B cell (primary cell): ENCODE results near the gene AMFR. TPM values are rescaled to one million over a fixed set of nuclear protein-coding genes. Genes with fewer than 3 reads are reported as not detected.

ENCODE experiments used
- ATAC-seq: fragments of 200-7000 bp; cut with Tn5 transposase; one replicate; pipeline ENCODE4 v1.10.0; 2021; ENCODE audit warnings: low read depth, mild to moderate bottlenecking, moderate number of reproducible peaks, moderate library complexity
- CTCF ChIA-PET: fragments of 350-600 bp; sonication (Branson Sonifier 250); formaldehyde crosslinking; loops from one replicate; lab custom pipeline; 2021; ENCODE audit warnings: antibody characterized with exemption, inconsistent platforms; lab: Charles Lee
- POLR2A ChIA-PET: fragments of 350-600 bp; sonication (Branson Sonifier 250); formaldehyde crosslinking; loops from one replicate; lab custom pipeline; 2021; ENCODE audit warnings: antibody characterized with exemption; lab: Charles Lee
- DNase-seq: peaks from one replicate; pipeline ENCODE4 v3.0.0; 2013
- H2AFZ ChIP-seq: 2 replicates; pipeline ENCODE4 v1.6.1; 2012; ENCODE audit warnings: mild to moderate bottlenecking, low read depth, low read length; ENCODE audit not compliant: insufficient read depth, poor library complexity, severe bottlenecking
- H3K27ac ChIP-seq, 2 donors: 1 replicate in 1 of 2; 2 replicates in 1 of 2; pipeline ENCODE4 v1.5.1; 2012 to 2013; ENCODE audit warnings: low read length in 2 of 2, mild to moderate bottlenecking in 2 of 2, moderate library complexity in 1 of 2
- H3K27me3 ChIP-seq, 4 experiments: fragments of 200-600 bp in 1 of 4; sonication (generic) in 1 of 4; replicated peaks in 1 of 4; 1 replicate in 2 of 4; 2 replicates in 2 of 4; pipeline versions ENCODE4 v1.6.1 to v1.7.0; 2013 to 2016; ENCODE audit warnings: low read length in 3 of 4, mild to moderate bottlenecking in 2 of 4, mixed read lengths in 1 of 4, moderate library complexity in 1 of 4; ENCODE audit not compliant: insufficient read depth in 4 of 4, control insufficient read depth in 3 of 4; ENCODE audit errors: control extremely low read depth in 1 of 4
- H3K36me3 ChIP-seq, 2 experiments: replicated peaks in 1 of 2; 1 replicate in 1 of 2; 2 replicates in 1 of 2; pipeline versions ENCODE4 v1.6.1 to v1.7.1; 2013; ENCODE audit warnings: low read length in 1 of 2; ENCODE audit not compliant: insufficient read depth in 2 of 2, control insufficient read depth in 1 of 2; ENCODE audit errors: control extremely low read depth in 1 of 2, extremely low read depth in 1 of 2
- H3K4me1 ChIP-seq, 2 donors: fragments of 200-600 bp in 1 of 2; sonication (generic) in 1 of 2; 1 replicate in 1 of 2; 2 replicates in 1 of 2; pipeline versions ENCODE4 v1.5.1 to v1.6.1; 2013 to 2017; ENCODE audit warnings: low read length in 2 of 2; ENCODE audit not compliant: control insufficient read depth in 2 of 2, insufficient read depth in 2 of 2
- H3K4me2 ChIP-seq: replicated peaks from 2 replicates; pipeline ENCODE3; 2012; ENCODE audit warnings: mild to moderate bottlenecking, low read depth, low read length; ENCODE audit not compliant: poor library complexity, severe bottlenecking
- H3K4me3 ChIP-seq, 5 experiments: fragments of 200-600 bp in 1 of 5; sonication (generic) in 1 of 5; 1 replicate in 3 of 5; 2 replicates in 2 of 5; pipeline versions ENCODE4 v1.5.1 to v1.7.0; 2011 to 2016; ENCODE audit warnings: low read length in 4 of 5, mild to moderate bottlenecking in 4 of 5, low read depth in 2 of 5, control low read depth in 1 of 5, moderate library complexity in 1 of 5; ENCODE audit not compliant: insufficient read depth in 1 of 5; ENCODE audit errors: control extremely low read depth in 1 of 5, extremely low read depth in 1 of 5
- H3K79me2 ChIP-seq: fragments of 200-600 bp; sonication (generic); one replicate; pipeline ENCODE4 v1.6.0; 2016; ENCODE audit warnings: low read length; ENCODE audit not compliant: control insufficient read depth, insufficient read depth
- H3K9ac ChIP-seq: fragments of 200-600 bp; sonication (generic); 2 replicates; pipeline ENCODE4 v1.6.1; 2017; ENCODE audit warnings: mild to moderate bottlenecking, low read length, moderate library complexity
- H3K9me3 ChIP-seq, 3 donors: one replicate each; pipeline versions ENCODE4 v1.6.1 to v1.7.1; 2013; ENCODE audit warnings: low read length in 2 of 3; ENCODE audit not compliant: control insufficient read depth in 2 of 3, insufficient read depth in 1 of 3; ENCODE audit errors: control extremely low read depth in 1 of 3
- H4K20me1 ChIP-seq: 2 replicates; pipeline ENCODE4 v1.6.0; 2012; ENCODE audit warnings: mild to moderate bottlenecking, low read length; ENCODE audit not compliant: insufficient read depth, control insufficient read depth, poor library complexity, severe bottlenecking
- H3K27ac Mint-ChIP-seq: one replicate; pipeline ENCODE4 v1.8.0; 2021; ENCODE audit warnings: mixed read lengths
- H3K27me3 Mint-ChIP-seq: one replicate; pipeline ENCODE4 v1.8.0; 2021; ENCODE audit warnings: mixed read lengths
- H3K4me1 Mint-ChIP-seq: one replicate; pipeline ENCODE4 v1.8.0; 2021; ENCODE audit warnings: mixed read lengths
- H3K4me3 Mint-ChIP-seq: one replicate; pipeline ENCODE4 v1.8.0; 2021; ENCODE audit warnings: mixed read lengths
- H3K9me3 Mint-ChIP-seq: one replicate; pipeline ENCODE4 v1.8.0; 2022; ENCODE audit warnings: mixed read lengths; ENCODE audit not compliant: insufficient read depth
- CTCF ChIP-seq: fragments of 200-600 bp; IDR thresholded peaks from one replicate; pipeline ENCODE4 v1.8.0; 2022; ENCODE audit warnings: antibody characterized with exemption, mild to moderate bottlenecking
- EZH2 ChIP-seq: IDR thresholded peaks from 2 replicates; pipeline ENCODE4 v1.6.1; 2012; ENCODE audit warnings: borderline replicate concordance, low read depth, mild to moderate bottlenecking, moderate library complexity, low read length; ENCODE audit not compliant: insufficient read depth, poor library complexity, severe bottlenecking
- WGBS: methylation state at CpG from one replicate; pipeline ENCODE4 v1.1.5; 2013; ENCODE audit warnings: missing lambda C conversion rate; ENCODE audit not compliant: insufficient coverage; 5-methylcytosine and 5-hydroxymethylcytosine counted together
- intact Hi-C: fragments of 100-400 bp; cut with micrococcal nuclease; formaldehyde crosslinking; loops from one replicate; pipeline ENCODE4 v1.10.0; 2022
- polyA plus RNA-seq: library from polyadenylated mRNA; depleted of rRNA; stranded (reverse); fragments of >200 nt; gene quantifications from 2 replicates; pipeline ENCODE4 v1.2.3, GENCODE V29; 2012
- total RNA-seq, 2 donors: library from RNA; stranded (reverse); fragments of 120-200 nt in 1 of 2; gene quantifications; 1 replicate in 1 of 2; 2 replicates in 1 of 2; pipeline versions ENCODE4 v1.2.3 to v1.2.4, GENCODE V29; 2013 to 2022

The AMFR gene
- total and polyA plus RNA-seq, 2 donors (not counting 1 experiment from before 2014, with no cell fraction given): 118 to 225 TPM

GRCh38 chr16:56330476-56330875 lies 94.9 kb downstream of the AMFR start:
- Histone ChIP-seq H3K9ac (no peak overlapping the region), H3K9me3 (no peaks in the 10 kb centered on the region), H3K36me3 (no peaks in the 10 kb centered on the region), H3K79me2 (no peaks in the 10 kb centered on the region), H2AFZ (no peak overlapping the region), H4K20me1 (no peaks in the 10 kb centered on the region), H3K27ac (no peak overlapping the region), H3K4me1 (no peaks in the 10 kb centered on the region), H3K4me3 (no peak overlapping the region), H3K27me3 (no peaks in the 10 kb centered on the region), H3K4me2 (no peak overlapping the region)
- intact Hi-C loops: no loop called here
- no peaks in the 10 kb centered on the region for H3K27me3 Mint-ChIP-seq
- H3K27ac Mint-ChIP-seq: no peak overlapping the region
- DNase-seq (no peak), ATAC-seq (no peak)
- CTCF ChIA-PET: interaction anchor here (2.2 kb wide), 1 partner anchor 12 kb away, joined by 6 read pairs; no protein-coding TSS in a partner anchor
- no peaks in the 10 kb centered on the region for H3K9me3 Mint-ChIP-seq
- 81% methylated on average over 2 of the region's 4 CpGs for WGBS
- no peak for TF ChIP-seq CTCF
- no peak for TF ChIP-seq EZH2
- H3K4me1 Mint-ChIP-seq: no peaks in the 10 kb centered on the region
- H3K4me3 Mint-ChIP-seq: no peak overlapping the region
- POLR2A ChIA-PET: no interaction called here

DNA sequence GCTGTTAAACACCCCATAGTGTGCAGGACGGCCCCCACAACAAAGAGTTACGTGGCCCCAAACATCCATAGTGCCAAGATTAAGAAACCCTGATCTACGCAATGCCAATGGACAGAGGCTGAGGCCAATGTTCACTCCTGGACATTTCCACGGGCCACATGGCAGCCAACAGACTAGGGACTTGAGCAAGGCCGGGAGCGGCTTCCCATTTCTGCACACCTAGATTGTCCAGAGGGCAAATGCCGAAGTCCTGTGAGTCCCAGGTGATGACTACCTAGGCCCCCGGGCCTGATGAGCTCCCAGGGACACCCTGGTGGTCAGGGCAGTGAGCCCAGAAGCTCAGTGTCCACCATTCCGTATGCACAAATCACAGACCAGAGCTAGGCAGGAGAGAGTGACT lies 95.5 kb downstream of the AMFR start:
- Histone ChIP-seq H3K79me2 (no peaks in the 10 kb centered on the region), H2AFZ (no peak overlapping the region), H3K4me3 (no peak overlapping the region), H4K20me1 (no peaks in the 10 kb centered on the region), H3K36me3 (no peaks in the 10 kb centered on the region), H3K4me1 (no peaks in the 10 kb centered on the region), H3K9ac (no peak overlapping the region), H3K27ac (no peak overlapping the region), H3K4me2 (no peak overlapping the region), H3K9me3 (no peaks in the 10 kb centered on the region), H3K27me3 (no peaks in the 10 kb centered on the region)
- 86% methylated on average over 9 of the region's 9 CpGs for WGBS
- H3K4me1 Mint-ChIP-seq: no peaks in the 10 kb centered on the region
- ChIA-PET CTCF (interaction anchor here (2.2 kb wide), 1 partner anchor 12 kb away, joined by 6 read pairs; no protein-coding TSS in a partner anchor), POLR2A (no interaction called here)
- intact Hi-C loops: no loop called here
- no peak for ATAC-seq
- no peaks in the 10 kb centered on the region for H3K27me3 Mint-ChIP-seq
- H3K27ac Mint-ChIP-seq: no peak overlapping the region
- no peak for DNase-seq
- TF ChIP-seq CTCF (no peak), EZH2 (no peak)
- no peak overlapping the region for H3K4me3 Mint-ChIP-seq
- no peaks in the 10 kb centered on the region for H3K9me3 Mint-ChIP-seq
